Heart right ventricle (tissue), 16 donors: ENCODE results near the gene ACVR1B. TPM values are rescaled to one million over a fixed set of nuclear protein-coding genes. Genes with fewer than 3 reads are reported as not detected.

Experiments
- ATAC-seq, 8 donors: fragments of 200-7000 bp; cut with Tn5 transposase; one replicate each; pipeline ENCODE4 v1.9.1; 2020; ENCODE audit warnings: mild to moderate bottlenecking in 8 of 8, moderate library complexity in 8 of 8, moderate number of reproducible peaks in 1 of 8
- DNase-seq, 2 donors: peaks; one replicate each; pipeline ENCODE4 v3.0.0-alpha.2; 2020
- H3K27ac ChIP-seq, 10 donors: fragments of 200-600 bp; sonication (generic) in 2 of 10; one replicate each; pipeline versions ENCODE4 v1.5.0 to v1.8.0; 2020 to 2022; ENCODE audit warnings: mild to moderate bottlenecking in 3 of 10
- H3K27me3 ChIP-seq, 7 donors: fragments of 200-600 bp; one replicate each; pipeline ENCODE4 v1.8.0; 2021 to 2022; ENCODE audit warnings: mild to moderate bottlenecking in 2 of 7
- H3K36me3 ChIP-seq, 9 donors: fragments of 200-600 bp; sonication (generic) in 1 of 9; one replicate each; pipeline versions ENCODE4 v1.5.0 to v1.8.0; 2020 to 2022; ENCODE audit warnings: mild to moderate bottlenecking in 2 of 9
- H3K4me1 ChIP-seq, 9 donors: fragments of 200-600 bp; sonication (generic) in 1 of 9; one replicate each; pipeline versions ENCODE4 v1.5.0 to v1.8.0; 2020 to 2022; ENCODE audit warnings: mild to moderate bottlenecking in 4 of 9
- H3K4me3 ChIP-seq, 10 donors: fragments of 200-600 bp; sonication (generic) in 2 of 10; one replicate each; pipeline versions ENCODE4 v1.5.0 to v1.8.0; 2020 to 2022; ENCODE audit warnings: mild to moderate bottlenecking in 7 of 10, moderate library complexity in 2 of 10
- H3K9me3 ChIP-seq, 11 donors: fragments of 200-600 bp in 10 of 11; sonication (generic) in 2 of 11; one replicate each; pipeline versions ENCODE4 v1.5.0 to v1.8.0; 2013 to 2022; ENCODE audit warnings: mild to moderate bottlenecking in 2 of 11, control low read depth in 1 of 11, moderate library complexity in 1 of 11
- WGBS, 2 donors: extraction: QIAGEN DNeasy Blood & Tissue Kit; methylation state at CpG; one replicate each; pipeline ENCODE4 v1.1.7; 2013; ENCODE audit warnings: inconsistent platforms in 1 of 2; 5-methylcytosine and 5-hydroxymethylcytosine counted together
- intact Hi-C, 10 donors: fragments of 100-400 bp; cut with DNase I; formaldehyde crosslinking; loops; one replicate each; pipeline versions ENCODE4 v1.11.1 to v1.14.2; 2022
- polyA plus RNA-seq, 2 donors: library from polyadenylated mRNA; stranded (reverse); fragments of 200-250 nt; gene quantifications; one replicate each; pipeline ENCODE4 v1.2.3, GENCODE V29; 2013
- total RNA-seq, 10 donors: library from RNA; stranded (reverse); fragmentation: NEBNext Ultra II Directional in 3 of 10; extraction: Animal tissue kit (Norgen Biotek cat#: 25700) in 3 of 10; gene quantifications; one replicate each; pipeline versions ENCODE4 v1.2.1 to v1.2.4, GENCODE V29; 2021 to 2023
- TF ChIP-seq, protein P1 (sequence below), 9 donors: fragments of 200-600 bp; sonication (generic) in 2 of 9; IDR thresholded peaks; one replicate each; pipeline versions ENCODE4 v1.5.0 to v1.8.0; 2021 to 2022; ENCODE audit warnings: antibody characterized with exemption in 9 of 9, mild to moderate bottlenecking in 5 of 9, moderate library complexity in 1 of 9
- donor health status: Arrhythmogenic right ventricular cardiomyopathy.
- donor health status: ischemic (EF 13 %, LVEDD 7.1; RV severe dilation, severe dysfunction).
- donor health status: healthy with polysubstance abuse.
- donor health status: DM: no; HTN: yes; CAD: no.
- donor health status: DM: no; HTN: no; CAD: no.
- donor health status: ischemic (EF 25% LVEDD 6.9; RV normal size, moderate dysfunction).
- donor health status: ischemic (EF 25% LVEDD 5.7; RV mildly dilated, moderate dysfunction).
- donor health status: healthy.
- donor health status: DM: yes; HTN: yes; CAD: no.
- donor health status: Ischemic cardiomyopathy.
- donor health status: ischemic (EF 35%, LVEDD 5.7; RV mildly dilated, moderate dysfunction).
- donor health status: nonischemic (EF 11% LVEDD 7.7; RV severe dilation, severe dysfunction).
- donor health status: DM: yes; HTN: yes; CAD: no.
- donor health status: PGD.
- donor health status: ischemic (EF 29% LVEDD 5.4; RV normal size, mild dysfunction).
- donor health status: nonischemic (EF 23%, LVEDD 6.1; RV moderate dilation, normal function).

ACVR1B gene
- total and polyA plus RNA-seq, 12 donors = 5.8 to 15.5 (median 9.7) TPM

DNA sequence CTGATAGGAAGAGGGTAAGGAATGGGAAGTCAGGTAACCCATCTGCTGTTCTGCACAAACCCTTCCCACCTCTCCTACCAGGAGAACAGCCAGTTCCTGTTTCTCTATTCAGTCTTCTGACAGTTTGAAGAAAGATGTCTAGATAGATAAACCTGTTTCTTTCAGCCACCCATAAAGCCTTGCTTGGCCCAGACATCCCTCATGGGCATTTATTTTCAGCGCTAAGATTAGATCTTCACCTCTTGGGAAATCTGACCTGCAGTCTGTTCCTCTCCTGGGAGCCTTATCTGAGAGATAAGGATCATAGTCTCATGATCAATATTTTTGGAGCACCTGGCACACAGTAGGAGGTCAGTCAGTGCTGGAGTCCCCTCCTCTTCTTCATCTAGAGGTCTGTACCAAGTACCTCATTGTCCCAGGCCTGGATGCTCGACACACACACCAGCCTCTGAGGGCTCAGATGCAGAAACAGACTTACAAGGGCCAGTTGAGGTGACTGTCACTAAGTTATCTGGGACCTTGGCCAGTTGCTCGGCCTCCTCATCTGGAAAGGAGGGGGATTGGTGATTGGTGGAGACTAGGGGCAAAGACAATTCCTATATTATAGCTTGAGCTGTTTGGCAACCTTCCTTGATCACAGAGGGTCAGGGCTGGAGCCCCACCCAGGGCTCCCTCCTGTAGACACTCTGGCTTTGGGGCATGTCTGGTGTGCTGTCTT, 26.0 kb upstream of the ACVR1B start:
- intact Hi-C loops = loop anchor here in 6 of 10 donors (2.0 to 10.0 kb wide), 5 partner anchors 31 to 57 kb away; no protein-coding TSS in a partner anchor
- WGBS, 2 donors = 45 to 55% methylated on average over 3 of the region's 3 CpGs
- TF ChIP-seq, protein P1, sequence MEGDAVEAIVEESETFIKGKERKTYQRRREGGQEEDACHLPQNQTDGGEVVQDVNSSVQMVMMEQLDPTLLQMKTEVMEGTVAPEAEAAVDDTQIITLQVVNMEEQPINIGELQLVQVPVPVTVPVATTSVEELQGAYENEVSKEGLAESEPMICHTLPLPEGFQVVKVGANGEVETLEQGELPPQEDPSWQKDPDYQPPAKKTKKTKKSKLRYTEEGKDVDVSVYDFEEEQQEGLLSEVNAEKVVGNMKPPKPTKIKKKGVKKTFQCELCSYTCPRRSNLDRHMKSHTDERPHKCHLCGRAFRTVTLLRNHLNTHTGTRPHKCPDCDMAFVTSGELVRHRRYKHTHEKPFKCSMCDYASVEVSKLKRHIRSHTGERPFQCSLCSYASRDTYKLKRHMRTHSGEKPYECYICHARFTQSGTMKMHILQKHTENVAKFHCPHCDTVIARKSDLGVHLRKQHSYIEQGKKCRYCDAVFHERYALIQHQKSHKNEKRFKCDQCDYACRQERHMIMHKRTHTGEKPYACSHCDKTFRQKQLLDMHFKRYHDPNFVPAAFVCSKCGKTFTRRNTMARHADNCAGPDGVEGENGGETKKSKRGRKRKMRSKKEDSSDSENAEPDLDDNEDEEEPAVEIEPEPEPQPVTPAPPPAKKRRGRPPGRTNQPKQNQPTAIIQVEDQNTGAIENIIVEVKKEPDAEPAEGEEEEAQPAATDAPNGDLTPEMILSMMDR (IDR thresholded peaks at IDR 0.05) = no peak
- ATAC-seq (peak in 3 of 8 donors; percentile 7 to 16 (median 9)), DNase-seq (no peak)
- no peak overlapping the region for H3K4me3 ChIP-seq
- H3K27ac ChIP-seq = peak overlapping the region in 9 of 10 donors; percentile 55 to 85 (median 77)
- H3K4me1 ChIP-seq = peaks cover 10 to 57% (median 48%) of the 10 kb centered on the region in 9 donors
- H3K27me3 ChIP-seq = no peaks in the 10 kb centered on the region
- peaks cover 0 to 13% (median 0%) of the 10 kb centered on the region in 9 donors for H3K36me3 ChIP-seq
- H3K9me3 ChIP-seq = no peaks in the 10 kb centered on the region

DNA sequence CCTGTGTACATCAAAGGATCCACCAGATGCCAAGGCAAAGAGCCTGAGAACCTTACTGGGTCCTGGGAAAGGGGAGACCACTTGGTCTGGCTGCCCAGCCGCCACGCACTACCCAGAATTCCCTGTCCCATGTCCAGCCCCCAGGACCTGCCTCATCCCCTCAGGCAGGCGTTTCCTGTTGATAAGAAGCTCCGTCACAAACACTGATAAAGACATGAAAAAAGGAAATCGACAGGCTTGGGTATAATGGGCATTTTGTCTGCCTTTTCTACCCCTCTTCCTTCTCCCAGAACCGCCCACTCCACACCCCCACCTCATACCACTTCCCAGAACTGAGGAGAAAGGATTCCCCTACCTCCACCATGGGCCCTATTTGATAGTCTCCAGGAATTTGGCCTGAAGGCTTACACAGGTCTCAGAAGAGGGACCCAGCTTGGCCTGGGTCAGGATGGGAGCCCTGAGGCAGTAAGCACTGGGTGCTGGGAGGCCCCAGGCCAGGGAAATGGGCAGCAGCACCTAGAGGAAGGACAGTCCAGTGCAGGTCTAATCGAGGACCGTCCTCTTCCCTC, 25.4 kb upstream of the ACVR1B start:
- intact Hi-C loops = loop anchor here in 4 of 10 donors (5.0 to 10.0 kb wide), 3 partner anchors 34 to 56 kb away; no protein-coding TSS in a partner anchor
- ATAC-seq (peak in 7 of 8 donors; percentile 15 to 50 (median 43)), DNase-seq (no peak)
- Histone ChIP-seq H3K4me1 (peaks cover 10 to 56% (median 48%) of the 10 kb centered on the region in 9 donors), H3K36me3 (peaks cover 0 to 7% (median 0%) of the 10 kb centered on the region in 9 donors), H3K27me3 (no peaks in the 10 kb centered on the region), H3K9me3 (no peaks in the 10 kb centered on the region), H3K27ac (peak overlapping the region in 9 of 10 donors; percentile 55 to 85 (median 77)), H3K4me3 (no peak overlapping the region)
- 45 to 51% methylated on average over 8 of the region's 8 CpGs for WGBS, 2 donors
- TF ChIP-seq, protein P1 (IDR thresholded peaks at IDR 0.05) = no peak

DNA sequence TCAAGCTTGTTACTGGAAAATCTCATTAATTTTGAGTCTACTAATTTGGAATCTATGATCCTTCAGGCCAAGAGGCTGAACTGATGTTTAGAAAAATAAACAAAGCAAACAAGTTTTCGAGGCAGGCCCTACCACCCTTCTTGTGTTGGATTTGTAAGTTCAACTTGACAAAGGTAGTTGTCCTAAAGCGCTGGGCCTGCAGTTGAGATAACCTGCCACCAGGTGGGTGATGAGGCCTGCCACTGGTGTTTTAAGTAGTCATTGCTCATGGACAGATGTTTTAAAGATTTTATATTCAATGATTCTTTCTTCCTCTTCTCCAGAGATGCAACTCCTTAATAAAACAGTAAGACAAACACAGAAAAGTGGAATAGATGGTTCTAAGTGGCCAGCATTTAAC, 24.8 kb upstream of the ACVR1B start:
- TF ChIP-seq, protein P1 (IDR thresholded peaks at IDR 0.05) = peak in 6 of 9 donors; percentile 27 to 54 (median 31)
- no peaks in the 10 kb centered on the region for H3K27me3 ChIP-seq

GRCh38 chr12:51932218-51933076, 19.1 kb upstream of the ACVR1B start:
- DNase-seq (no peak), ATAC-seq (peak in 1 of 8 donors; percentile 55)
- intact Hi-C loops = no loop called here
- WGBS, 2 donors = 53 to 59% methylated on average over 5 of the region's 5 CpGs
- no peak overlapping the region for H3K27ac ChIP-seq
- H3K36me3 ChIP-seq = no peaks in the 10 kb centered on the region
- no peaks in the 10 kb centered on the region for H3K9me3 ChIP-seq
- peaks cover 0 to 12% (median 0%) of the 10 kb centered on the region in 9 donors for H3K4me1 ChIP-seq
- H3K4me3 ChIP-seq = no peak overlapping the region
- no peaks in the 10 kb centered on the region for H3K27me3 ChIP-seq
- TF ChIP-seq, protein P1 (IDR thresholded peaks at IDR 0.05) = no peak

More for the DNA sequence above, 24.8 kb upstream of the ACVR1B start:
- Histone ChIP-seq H3K4me1 (peaks cover 10 to 54% (median 52%) of the 10 kb centered on the region in 9 donors), H3K27ac (peak overlapping the region in 9 of 10 donors; percentile 55 to 85 (median 77)), H3K9me3 (no peaks in the 10 kb centered on the region), H3K36me3 (peaks cover 0 to 1% (median 0%) of the 10 kb centered on the region in 9 donors), H3K4me3 (no peak overlapping the region)
- ATAC-seq (no peak), DNase-seq (no peak)
- intact Hi-C loops = loop anchor here in 4 of 10 donors (5.0 to 10.0 kb wide), 3 partner anchors 34 to 56 kb away; no protein-coding TSS in a partner anchor
- 96 to 97% methylated on average over 2 of the region's 2 CpGs for WGBS, 2 donors
